GM21737 (cell line): Measurements from ENCODE around the gene SYT14.
"Not testable (repeated sequence)": the region's sequence is repeated elsewhere in the genome, so short reads cannot be mapped to it uniquely, and the experiment has no call there.

Source experiments
- ATAC-seq: cut with Tn5 transposase; IDR thresholded peaks from one replicate; pipeline ENCODE4 v1.9.1; 2021; ENCODE audit warnings: mild to moderate bottlenecking, moderate library complexity; ENCODE audit not compliant: unreplicated experiment

SYT14 gene

DNA sequence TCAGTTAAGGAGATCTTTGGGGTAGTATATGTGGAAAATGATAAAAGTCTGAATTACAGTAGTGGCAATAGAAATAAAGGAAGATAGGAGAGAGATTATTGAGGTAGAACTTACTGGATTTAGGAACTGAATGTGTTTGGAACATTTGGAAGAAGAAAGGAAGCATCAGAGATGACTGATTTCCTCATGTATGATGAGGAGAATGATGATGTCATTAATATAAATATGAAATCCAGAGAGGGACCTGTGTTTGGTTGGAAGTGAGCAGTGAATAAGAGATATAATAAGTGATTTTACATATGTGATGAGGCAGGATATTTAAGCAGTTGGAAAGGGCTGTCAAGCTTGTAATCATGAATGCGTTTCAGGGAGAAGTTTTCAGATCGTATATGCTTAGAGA is 86.3 kb downstream of the SYT14 start:
- no peak for ATAC-seq

DNA sequence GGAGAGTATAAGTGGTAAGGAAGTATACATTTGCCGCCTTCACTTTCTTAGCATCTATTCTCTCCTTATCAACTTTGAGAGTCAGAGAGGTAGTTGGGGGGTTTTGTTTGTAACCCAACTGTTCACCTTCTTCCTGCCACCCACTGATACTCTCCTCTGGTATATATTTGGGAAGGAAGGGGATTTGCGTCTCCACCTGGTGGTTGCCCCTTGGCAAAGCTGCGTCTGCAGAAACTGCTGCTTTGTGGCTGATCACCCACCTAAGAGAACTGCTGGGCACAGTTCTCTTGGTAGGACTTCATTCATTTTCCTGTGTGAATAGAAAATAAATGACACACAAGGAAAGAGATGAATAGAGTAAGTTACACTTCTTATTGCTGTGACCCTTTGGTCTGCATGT is 87.0 kb downstream of the SYT14 start:
- ATAC-seq, result no peak

DNA sequence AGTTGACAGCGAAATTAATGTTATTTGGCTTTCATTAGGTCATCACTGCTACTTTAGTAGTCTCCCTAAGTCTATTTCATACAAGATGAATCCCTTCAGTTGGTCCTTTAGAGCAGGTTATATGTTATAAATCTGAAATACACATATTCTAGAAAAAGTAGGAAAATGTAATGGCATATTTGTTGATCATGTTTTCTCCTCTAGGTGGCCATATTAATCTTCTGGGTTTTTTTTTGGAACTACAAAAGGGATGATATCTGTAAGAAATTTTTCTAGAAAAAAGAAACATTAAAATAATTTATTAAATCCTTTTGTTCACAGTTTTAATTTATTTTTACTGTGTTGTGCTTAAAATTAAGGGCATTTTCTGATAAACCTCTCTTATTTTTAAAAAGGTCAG is 87.9 kb downstream of the SYT14 start:
- no peak for ATAC-seq

DNA sequence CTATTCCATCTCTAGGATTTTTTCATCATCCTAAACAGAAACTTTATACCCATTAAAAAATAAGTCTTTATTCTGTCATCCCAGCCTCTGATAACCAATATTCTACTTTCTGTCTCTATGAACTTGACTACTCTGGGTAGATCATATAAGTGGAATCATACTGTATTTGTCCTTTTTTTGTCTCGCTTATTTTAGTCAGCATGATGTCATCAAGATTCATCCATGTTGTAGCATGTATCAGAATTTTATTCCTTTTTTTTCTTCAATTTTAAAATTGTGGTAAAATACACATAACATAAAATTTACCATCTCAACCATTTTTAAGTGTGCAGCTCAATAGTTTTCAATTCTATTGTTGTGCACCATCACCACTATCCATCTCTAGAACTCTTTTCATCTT is 90.0 kb downstream of the SYT14 start:
- no peak for ATAC-seq

DNA sequence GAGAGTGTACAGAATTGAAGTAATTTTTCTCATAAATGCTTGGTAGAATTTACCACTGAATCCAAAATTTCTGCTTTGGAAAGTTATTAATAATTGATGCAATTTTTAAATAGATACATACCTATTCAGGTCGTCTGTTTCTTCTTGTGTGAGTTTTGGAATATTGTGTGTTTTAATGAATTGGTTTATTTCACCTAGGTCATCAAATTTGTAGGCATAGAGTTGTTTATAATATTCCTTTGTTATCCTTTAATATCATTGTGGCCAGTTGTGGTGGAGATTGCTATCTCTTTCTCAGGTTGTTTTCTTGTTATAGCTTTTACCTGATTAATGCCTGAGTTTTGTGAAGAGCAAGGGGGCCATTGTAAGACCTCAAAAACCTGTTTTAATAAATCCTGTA is 93.5 kb downstream of the SYT14 start:
- no peak for ATAC-seq

DNA sequence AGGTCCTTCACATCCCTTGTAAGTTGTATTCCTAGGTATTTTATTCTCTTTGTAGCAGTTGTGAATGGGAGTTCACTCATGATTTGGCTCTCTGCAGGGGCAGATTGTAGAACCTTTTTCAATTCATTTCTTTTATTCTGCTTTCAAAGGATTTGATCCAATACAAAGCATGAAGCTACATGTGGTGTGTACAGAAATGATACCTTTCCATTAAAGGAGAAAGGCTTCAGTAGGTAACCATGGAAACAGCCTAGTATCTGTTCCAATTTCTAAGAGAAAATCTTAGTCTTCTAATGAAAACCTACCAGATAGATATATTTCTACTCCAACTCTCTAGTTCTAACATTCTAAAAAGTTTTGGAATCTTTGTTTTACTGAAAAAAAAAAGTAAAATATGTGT is 105.0 kb downstream of the SYT14 start:
- no peak for ATAC-seq

DNA sequence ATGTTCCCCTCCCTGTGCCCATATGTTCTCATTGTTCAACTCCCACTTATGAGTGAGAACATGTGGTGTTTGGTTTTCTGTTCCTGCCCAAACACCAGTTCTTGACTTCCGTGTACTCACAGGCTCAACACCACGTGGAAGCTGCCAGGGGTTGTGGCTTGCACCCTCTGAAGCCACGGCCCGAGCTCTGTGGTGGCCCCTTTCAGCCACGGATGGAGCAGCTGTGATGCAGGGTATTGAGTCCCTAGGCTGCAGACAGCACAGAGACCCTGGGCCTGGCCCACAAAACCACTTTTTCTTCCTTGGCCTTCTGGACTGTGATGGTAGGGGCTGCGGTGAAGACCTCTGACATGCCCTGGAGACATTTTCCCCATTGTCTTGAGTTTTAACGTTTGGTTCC is 111.6 kb downstream of the SYT14 start:
- ATAC-seq, result no peak

DNA sequence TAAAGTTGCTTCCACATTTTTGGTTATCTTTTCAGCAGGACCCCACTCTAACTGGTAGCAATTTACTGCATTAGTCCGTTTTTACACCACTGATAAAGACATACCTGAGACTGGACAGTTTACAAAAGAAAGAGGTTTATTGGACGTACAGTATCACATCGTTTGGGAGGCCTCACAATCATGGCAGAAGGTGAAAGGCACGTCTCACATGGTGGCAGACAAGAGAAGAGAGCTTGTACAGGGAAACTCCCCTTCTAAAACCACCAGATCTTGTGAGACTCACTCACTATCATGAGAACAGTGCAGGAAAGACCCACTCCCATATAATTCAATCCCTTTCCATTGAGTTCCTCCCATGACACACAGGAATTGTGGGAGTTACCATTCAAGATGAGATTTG is 112.5 kb downstream of the SYT14 start:
- ATAC-seq, result not testable (repeated sequence)

DNA sequence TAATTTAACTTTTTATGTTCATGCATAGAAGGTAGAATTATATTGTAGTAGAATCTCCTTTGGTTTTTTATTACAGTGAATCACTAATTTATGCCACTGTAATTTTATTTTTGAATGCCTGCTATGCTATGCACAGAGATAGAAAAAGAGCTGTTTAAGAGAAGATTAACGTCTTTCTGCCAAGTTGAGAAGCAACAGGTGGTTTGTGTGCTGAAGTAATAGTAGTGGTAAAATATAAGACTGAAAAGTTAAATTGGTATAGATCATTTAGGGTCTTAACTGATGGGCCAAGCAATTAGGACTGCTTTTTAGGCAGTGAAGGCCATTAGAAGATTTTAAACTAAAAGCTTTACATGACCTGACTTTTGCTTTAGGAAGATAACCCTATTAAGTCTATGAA is 115.1 kb downstream of the SYT14 start:
- no peak for ATAC-seq

DNA sequence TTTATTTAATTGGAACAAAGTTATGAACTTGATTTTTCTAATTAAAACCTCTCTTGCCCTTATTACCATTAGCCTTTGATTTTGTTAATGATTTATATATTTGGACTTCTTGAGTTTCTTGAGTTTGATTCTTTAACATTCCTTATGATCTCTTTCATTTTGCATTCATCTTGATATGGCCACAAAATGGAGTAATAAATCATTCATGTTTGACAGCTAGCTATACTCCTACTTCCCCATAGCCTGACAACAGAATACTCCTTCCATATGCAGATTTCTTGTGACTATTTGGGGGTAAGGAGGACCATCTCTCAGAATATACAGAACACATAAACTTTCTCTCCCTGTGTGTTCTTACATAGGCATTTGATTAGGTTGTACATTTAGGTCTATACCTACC is 119.6 kb downstream of the SYT14 start:
- ATAC-seq, result no peak

DNA sequence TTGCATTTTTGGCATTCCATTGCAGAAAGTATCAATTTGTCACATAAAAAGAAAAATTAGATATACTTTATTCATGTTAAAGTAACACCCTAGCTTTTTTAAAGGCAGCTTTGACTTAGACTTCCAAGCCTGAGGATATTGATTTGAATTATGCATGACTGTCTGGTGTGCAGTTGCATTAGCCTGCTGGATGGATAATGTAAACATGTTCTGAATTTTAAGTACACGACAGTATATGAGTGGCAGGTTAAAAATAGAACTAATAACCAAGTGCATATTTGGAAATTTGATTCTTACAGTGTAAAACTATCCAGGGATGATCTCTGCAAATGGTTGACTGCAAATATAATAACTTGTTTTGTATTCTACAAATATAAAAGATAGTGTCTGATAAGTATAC is 124.0 kb downstream of the SYT14 start:
- no peak for ATAC-seq

DNA sequence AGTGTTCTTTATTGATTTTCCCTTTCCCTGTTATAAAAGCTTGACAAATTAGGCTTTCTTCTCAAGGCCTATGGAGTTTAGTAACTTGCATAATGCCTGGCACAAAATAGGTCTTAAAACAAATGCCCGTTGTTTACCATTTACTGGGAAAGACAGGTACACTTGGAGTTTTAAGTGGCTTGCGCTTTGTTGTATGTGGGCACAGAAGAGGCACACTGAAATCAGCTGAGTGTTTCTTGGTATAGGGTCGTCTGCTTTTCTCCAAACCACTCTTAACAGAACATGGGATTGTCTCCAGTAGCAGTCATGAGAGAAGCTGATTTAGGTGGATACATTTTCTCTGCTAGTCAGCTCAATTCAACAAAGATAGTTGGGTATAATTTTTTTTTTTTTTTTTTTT is 132.5 kb downstream of the SYT14 start:
- no peak for ATAC-seq

DNA sequence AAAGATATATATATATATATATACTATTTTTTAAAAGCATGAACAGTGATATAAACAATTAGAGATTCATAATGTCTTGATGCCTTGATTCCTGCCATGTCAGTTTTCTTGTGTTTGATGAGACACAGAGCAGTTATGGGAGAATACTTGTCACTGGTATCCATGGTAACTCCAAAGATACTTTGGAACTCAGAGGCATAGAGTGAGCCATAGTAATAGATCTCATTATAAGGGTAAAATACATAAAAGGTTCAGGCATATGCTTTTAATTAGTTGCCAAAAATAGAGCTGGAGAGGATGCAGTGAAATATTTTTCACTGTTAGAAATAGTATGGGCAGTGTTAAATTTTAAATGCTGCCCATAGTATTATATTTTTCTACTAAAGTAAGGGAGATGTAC is 134.1 kb downstream of the SYT14 start:
- no peak for ATAC-seq

DNA sequence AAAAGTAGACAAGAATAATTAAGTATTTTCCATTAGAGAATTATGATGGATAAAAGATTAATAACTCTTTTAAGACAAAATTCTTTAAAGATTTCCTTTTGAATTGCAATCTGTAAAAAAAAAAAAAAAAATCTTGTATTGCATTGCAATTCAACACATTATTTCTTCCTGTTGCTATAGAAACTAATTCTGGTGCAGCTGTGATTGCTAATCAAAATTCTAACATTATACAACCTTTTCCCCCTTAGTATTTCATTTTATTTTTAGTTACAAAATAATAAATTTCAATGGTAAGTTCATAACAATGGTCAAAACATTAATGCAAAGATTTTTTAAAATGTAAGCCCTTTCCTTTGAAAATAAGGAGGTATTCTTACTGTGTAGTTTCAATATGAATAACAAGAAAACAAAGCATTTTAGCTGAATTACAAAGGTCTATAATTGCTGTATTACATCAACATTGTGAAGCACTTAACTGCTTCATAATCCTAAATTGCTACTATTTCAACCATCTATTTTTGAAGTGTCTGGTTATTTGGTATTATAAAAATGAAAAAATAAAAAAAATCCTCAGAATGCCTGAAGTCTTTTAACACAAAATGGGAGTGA is 135.0 kb downstream of the SYT14 start:
- no peak for ATAC-seq

DNA sequence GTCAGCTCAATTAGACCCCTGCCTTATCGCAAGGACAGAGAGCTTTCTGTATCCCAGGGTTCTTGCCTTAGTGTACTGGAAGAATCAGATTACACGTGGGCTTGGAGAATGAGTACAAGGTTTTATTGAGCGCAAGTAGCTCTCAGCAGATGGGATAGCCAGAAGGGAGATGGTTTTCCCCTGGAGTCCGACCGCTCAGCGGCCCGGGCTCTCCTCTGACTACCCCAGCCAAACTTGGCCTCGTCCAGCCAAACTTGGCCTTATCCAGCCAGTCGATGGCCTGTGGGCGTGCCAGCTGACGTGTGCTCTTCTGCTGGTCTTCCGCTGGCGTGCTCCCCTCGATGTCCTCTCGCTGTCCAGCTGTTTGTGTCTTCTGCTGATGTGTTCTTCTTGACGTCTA is 136.9 kb downstream of the SYT14 start:
- no peak for ATAC-seq

DNA sequence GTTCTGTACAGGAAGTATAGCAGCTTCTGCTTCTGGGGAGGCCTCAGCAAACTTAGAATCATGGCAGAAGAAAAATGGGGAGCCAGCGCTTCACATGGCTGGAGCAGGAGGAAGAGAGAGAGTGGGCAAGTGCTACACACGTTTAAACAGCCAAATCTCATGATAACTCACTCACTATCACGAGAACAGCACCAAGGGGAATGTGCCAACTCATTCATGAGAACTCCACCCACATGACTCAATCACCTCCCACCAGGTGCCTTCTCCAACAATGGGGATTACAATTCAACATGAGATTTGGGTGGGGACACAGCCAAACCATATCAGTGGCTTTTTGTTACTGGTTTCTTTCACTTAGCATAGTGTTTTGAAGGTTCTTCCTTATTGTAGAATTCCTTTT is 138.6 kb downstream of the SYT14 start:
- no peak for ATAC-seq

DNA sequence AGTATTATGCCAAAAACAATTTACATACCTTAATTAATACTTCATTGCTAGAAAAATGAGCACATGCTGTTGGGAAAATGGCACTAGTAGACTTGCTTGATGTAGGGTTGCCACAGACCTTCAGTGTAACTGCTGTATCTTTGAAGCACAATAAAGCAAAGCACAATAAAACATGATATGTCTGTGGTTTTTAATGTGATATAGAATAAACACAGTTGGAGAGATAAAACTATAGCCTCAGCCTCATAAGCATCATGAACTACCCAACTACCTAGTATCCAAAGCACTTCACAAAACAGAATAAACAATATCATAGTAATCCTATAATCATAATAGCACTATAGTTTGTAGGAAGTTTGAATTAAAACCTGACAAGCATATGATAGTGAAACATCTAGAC is 143.5 kb downstream of the SYT14 start:
- no peak for ATAC-seq

DNA sequence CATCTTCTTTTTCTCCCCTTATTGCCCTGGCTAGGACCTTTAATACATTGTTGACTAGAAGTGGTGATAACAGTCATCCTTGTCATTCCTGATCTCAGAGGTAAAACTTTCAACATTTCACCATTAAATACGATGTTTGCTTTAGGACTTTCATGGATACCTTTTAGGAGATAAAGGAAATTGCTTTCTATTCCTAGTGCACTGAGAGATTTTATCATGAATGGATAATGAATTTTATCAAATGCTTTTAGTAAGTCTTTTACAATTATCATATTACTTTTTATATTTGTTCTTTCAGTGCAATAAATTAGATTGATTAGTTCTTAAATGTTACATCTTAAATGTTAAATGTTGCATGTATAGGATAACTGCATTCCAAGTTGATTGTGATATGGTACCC is 147.3 kb downstream of the SYT14 start:
- no peak for ATAC-seq

DNA sequence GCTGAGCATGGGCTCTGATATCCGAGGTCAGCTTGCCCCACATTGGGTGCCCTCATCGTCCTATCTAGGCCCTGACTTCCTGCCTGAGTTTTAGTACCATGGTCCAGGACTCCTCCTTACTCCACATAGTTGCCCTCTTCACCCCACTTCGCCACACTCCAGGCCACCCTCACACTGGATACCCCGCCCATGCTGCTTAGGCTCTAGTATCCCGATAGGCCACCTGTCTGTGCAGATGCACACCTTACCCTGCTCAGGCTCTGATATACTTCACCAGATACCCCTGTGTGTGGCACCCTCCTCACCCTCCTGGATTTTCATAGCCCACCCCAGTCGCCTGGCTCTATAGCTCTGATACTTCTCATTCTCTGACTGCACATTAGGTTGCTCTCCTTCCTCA is 149.0 kb downstream of the SYT14 start:
- ATAC-seq, result no peak

DNA sequence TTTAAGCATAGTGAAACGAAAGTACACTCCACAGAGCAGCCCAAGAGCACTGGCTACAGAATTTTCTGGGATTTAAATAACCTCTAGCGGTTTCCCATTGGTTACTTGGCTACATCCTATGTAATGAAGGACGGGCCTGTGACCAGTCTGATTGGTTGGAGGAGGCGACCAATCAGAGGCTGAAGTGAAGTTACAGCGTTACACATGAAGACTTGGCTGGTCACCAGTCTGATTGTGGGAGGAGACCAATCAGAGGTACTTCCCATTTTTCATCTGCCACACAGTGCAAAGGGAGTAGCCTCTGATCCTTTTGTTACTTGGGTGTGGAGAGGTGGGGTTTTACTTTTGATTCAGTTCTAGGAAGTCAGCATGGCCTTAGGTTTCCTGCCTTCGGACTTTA is 151.8 kb downstream of the SYT14 start:
- no peak for ATAC-seq

DNA sequence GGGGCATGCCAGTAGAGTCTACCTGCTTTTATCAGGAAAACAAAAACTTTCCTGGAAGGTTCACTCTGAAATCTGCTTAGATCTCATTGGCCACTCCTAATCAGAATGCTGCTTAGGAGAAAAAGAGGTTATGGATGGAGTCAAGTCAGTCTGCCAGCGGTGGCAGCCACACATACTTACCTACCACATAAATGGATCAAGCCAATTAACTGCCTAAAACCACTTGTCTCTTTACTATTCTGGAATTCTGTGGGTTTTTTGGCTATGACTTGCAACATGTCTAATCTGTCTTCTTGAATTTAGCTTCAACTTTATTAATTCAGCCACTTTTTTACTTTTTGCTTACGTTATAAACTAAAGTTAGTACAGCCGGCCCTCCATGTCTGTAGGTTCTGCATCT is 154.3 kb downstream of the SYT14 start:
- no peak for ATAC-seq

DNA sequence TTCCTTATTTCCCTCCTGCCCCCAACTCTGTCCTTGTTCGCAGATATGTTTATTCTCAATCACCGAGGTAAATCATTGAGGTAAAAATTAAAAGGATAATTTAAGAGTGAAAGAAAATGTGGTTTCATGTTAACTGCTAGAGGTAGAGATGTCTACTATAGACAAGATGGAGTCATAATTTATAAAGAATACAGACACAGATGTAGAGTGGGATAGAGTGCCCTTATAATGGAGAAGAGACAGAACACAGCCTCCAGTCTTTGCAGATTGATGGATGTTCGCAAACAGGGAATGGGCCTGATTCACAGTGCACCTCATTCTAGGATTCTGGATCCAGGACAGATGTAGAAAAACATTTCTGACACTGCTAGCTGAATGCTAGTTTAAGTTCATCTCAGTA is 155.4 kb downstream of the SYT14 start:
- no peak for ATAC-seq

DNA sequence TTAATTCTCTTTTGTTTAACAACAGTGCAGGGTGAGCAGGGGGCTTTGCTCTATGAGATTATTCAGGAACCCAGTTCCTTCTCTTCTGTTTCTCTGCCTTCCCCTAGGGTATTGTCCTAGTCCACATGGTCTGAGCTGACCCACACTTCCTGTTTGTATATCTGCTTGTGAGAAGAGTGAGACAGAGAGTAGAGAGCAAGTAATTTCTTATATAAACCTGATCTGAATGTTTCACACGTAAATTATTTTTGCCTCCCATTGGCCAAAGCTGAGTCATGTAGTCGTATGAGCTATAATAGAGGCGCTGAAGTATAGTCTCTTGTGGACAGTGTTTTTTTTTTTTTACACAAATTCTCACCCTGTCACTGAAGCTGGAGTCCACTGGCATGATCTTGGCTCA is 160.3 kb downstream of the SYT14 start:
- ATAC-seq, result no peak

DNA sequence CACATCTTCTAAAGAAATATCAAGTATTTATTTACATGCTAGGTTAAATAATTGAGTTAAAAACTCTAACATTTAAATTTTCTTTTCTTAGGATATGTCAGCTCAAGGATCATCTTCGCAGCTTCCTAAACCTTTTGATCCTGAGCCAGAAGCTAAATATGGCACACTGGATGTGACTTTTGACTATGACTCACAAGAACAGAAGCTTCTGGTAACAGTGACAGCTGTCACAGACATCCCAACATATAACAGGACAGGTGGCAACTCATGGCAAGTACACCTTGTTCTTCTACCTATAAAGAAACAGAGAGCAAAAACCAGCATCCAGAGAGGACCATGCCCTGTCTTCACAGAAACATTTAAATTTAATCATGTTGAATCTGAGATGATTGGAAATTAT is 161.9 kb downstream of the SYT14 start:
- ATAC-seq, result no peak
